GM23248 (cell line): ENCODE data around the gene CREB3L1.

Source experiments
- EZH2 ChIP-seq: fragments of 200-600 bp; sonication (generic); IDR thresholded peaks from 2 replicates; pipeline ENCODE4 v1.6.1; 2018; ENCODE audit warnings: antibody characterized with exemption, mild to moderate bottlenecking; ENCODE audit not compliant: insufficient read depth, poor library complexity, severe bottlenecking
- EZH2phosphoT487 ChIP-seq: fragments of 200-600 bp; sonication (generic); IDR thresholded peaks from 2 replicates; pipeline ENCODE4 v1.6.1; 2018; ENCODE audit warnings: antibody characterized with exemption, moderate library complexity, mild to moderate bottlenecking, low read depth; ENCODE audit not compliant: insufficient read depth

DNA sequence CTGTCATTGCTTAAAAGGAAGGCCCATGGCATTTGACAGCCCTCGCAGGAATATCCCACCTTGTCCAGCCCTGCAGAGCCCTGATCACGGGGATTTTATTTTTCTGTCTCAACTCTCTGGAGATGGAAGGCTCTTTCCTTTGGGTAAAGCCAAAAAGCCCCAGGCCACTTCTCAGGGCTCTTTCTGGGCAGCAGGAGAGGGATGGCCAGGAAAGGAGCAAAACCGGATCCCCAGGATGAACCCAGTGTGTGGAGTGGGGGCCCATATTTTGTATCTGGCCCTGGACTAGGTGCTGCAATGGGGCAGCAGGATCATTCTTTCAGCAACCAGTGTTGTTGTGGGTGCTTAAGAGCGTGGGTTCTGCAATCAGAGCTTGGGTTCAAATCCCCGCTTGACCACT, 11.0 kb downstream of the CREB3L1 start:
- TF ChIP-seq EZH2 (no peak), EZH2phosphoT487 (no peak)
